ENCODE results near the gene ITPR2. TPM values are rescaled to one million over a fixed set of nuclear protein-coding genes. Genes with fewer than 3 reads are reported as not detected.
"Not testable (repeated sequence)": the region's sequence is repeated elsewhere in the genome, so short reads cannot be mapped to it uniquely, and the experiment has no call there.

ITPR2 gene
- total RNA-seq, 3 donors from 2014 or later (not counting 1 experiment from before 2014, with no cell fraction given) = 59.1 to 70.7 (median 68.2) TPM

- intact Hi-C loops (cut with micrococcal nuclease) = no loop called here
- H3K27me3 Mint-ChIP-seq (ENCODE audit: low read depth in 2 of 2) = no peaks in the 10 kb centered on the region
- DNase-seq (no peak), ATAC-seq (no peak)
- 97% methylated on average over 4 of the region's 5 CpGs for WGBS (ENCODE audit: insufficient coverage)
- Histone ChIP-seq H3K9me3 (ENCODE audit: control insufficient read depth, insufficient read depth, low read length) (no peaks in the 10 kb centered on the region), H3K36me3 (ENCODE audit: control insufficient read depth, insufficient read depth, low read length) (peaks cover 15% of the 10 kb centered on the region), H3K27me3 (ENCODE audit: control insufficient read depth, insufficient read depth, low read length) (no peaks in the 10 kb centered on the region), H3K4me1 (ENCODE audit: control insufficient read depth, insufficient read depth, low read length) (no peaks in the 10 kb centered on the region), H3K4me3 (ENCODE audit: low read length) (no peak overlapping the region), H3K27ac (ENCODE audit: low read length) (no peak overlapping the region)
- no peak for TF ChIP-seq CTCF (IDR thresholded peaks at IDR 0.05)
- H3K4me1 Mint-ChIP-seq = peaks cover 0 to 3% of the 10 kb centered on the region in 2 donors
- H3K36me3 Mint-ChIP-seq = peaks cover 18% of the 10 kb centered on the region
- no peak overlapping the region for H3K4me3 Mint-ChIP-seq
- H3K27ac Mint-ChIP-seq = no peak overlapping the region
- no peaks in the 10 kb centered on the region for H3K9me3 Mint-ChIP-seq
Observed at GRCh38 chr12:26683443-26683842, 149.6 kb downstream of the ITPR2 start.

GRCh38 chr12:26680727-26681455 lies 152.1 kb downstream of the ITPR2 start:
- Histone ChIP-seq H3K4me3 (ENCODE audit: low read length) (no peak overlapping the region), H3K4me1 (ENCODE audit: control insufficient read depth, insufficient read depth, low read length) (no peaks in the 10 kb centered on the region), H3K9me3 (ENCODE audit: control insufficient read depth, insufficient read depth, low read length) (no peaks in the 10 kb centered on the region), H3K36me3 (ENCODE audit: control insufficient read depth, insufficient read depth, low read length) (peaks cover 17% of the 10 kb centered on the region), H3K27me3 (ENCODE audit: control insufficient read depth, insufficient read depth, low read length) (no peaks in the 10 kb centered on the region), H3K27ac (ENCODE audit: low read length) (no peak overlapping the region)
- ATAC-seq (no peak), DNase-seq (no peak)
- H3K4me3 Mint-ChIP-seq = no peak overlapping the region
- H3K4me1 Mint-ChIP-seq = peaks cover 0 to 3% of the 10 kb centered on the region in 2 donors
- H3K9me3 Mint-ChIP-seq = no peaks in the 10 kb centered on the region
- H3K27ac Mint-ChIP-seq = peak overlapping the region in 1 of 2 donors; percentile 34
- TF ChIP-seq CTCF (IDR thresholded peaks at IDR 0.05) = no peak
- 94% methylated on average over 3 of the region's 3 CpGs for WGBS (ENCODE audit: insufficient coverage)
- intact Hi-C loops (cut with micrococcal nuclease) = no loop called here
- H3K27me3 Mint-ChIP-seq (ENCODE audit: low read depth in 2 of 2) = no peaks in the 10 kb centered on the region
- peaks cover 18% of the 10 kb centered on the region for H3K36me3 Mint-ChIP-seq

- no peak for ATAC-seq
- Histone ChIP-seq H3K4me1 (ENCODE audit: control insufficient read depth, insufficient read depth, low read length) (no peaks in the 10 kb centered on the region), H3K9me3 (ENCODE audit: control insufficient read depth, insufficient read depth, low read length) (no peaks in the 10 kb centered on the region), H3K27ac (ENCODE audit: low read length) (no peak overlapping the region), H3K4me3 (ENCODE audit: low read length) (no peak overlapping the region), H3K27me3 (ENCODE audit: control insufficient read depth, insufficient read depth, low read length) (no peaks in the 10 kb centered on the region), H3K36me3 (ENCODE audit: control insufficient read depth, insufficient read depth, low read length) (peaks cover 15% of the 10 kb centered on the region)
- Mint-ChIP-seq H3K9me3 (no peaks in the 10 kb centered on the region), H3K36me3 (peaks cover 18% of the 10 kb centered on the region), H3K4me3 (no peak overlapping the region), H3K27ac (no peak overlapping the region), H3K27me3 (ENCODE audit: low read depth in 2 of 2) (no peaks in the 10 kb centered on the region), H3K4me1 (peaks cover 0 to 3% of the 10 kb centered on the region in 2 donors)
- TF ChIP-seq CTCF (IDR thresholded peaks at IDR 0.05) = no peak
- WGBS (ENCODE audit: insufficient coverage) = 71% methylated on average over 3 of the region's 4 CpGs
- intact Hi-C loops (cut with micrococcal nuclease) = no loop called here
- no peak for DNase-seq
Observed at GRCh38 chr12:26678697-26679660, 154.0 kb downstream of the ITPR2 start.

GRCh38 chr12:26671487-26671886 lies 161.5 kb downstream of the ITPR2 start:
- DNase-seq; H3K4me1 ChIP-seq (ENCODE audit: control insufficient read depth, insufficient read depth, low read length); H3K27me3 Mint-ChIP-seq (ENCODE audit: low read depth in 2 of 2); H3K36me3 ChIP-seq (ENCODE audit: control insufficient read depth, insufficient read depth, low read length); H3K27ac ChIP-seq (ENCODE audit: low read length); intact Hi-C loops (cut with micrococcal nuclease); ATAC-seq; H3K9me3 Mint-ChIP-seq; H3K4me3 ChIP-seq (ENCODE audit: low read length); H3K9me3 ChIP-seq (ENCODE audit: control insufficient read depth, insufficient read depth, low read length); H3K4me1 Mint-ChIP-seq; H3K27me3 ChIP-seq (ENCODE audit: control insufficient read depth, insufficient read depth, low read length); H3K36me3 Mint-ChIP-seq; H3K4me3 Mint-ChIP-seq; H3K27ac Mint-ChIP-seq: not testable (repeated sequence)
- WGBS (ENCODE audit: insufficient coverage) = no CpG with 5 or more reads among the region's 5 CpGs
